NCI-H526 (cell line): Measurements from ENCODE around the gene PCCA.
"Not testable (repeated sequence)": the region's sequence is repeated elsewhere in the genome, so short reads cannot be mapped to it uniquely, and the experiment has no call there.

Experiments
- DNase-seq, 2 experiments: peaks; one replicate each; lab custom pipeline; 2025; lab: John Stamatoyannopoulos, UW

PCCA gene

GRCh38 chr13:100508996-100509395 lies 420.1 kb downstream of the PCCA start:
- no peak for DNase-seq

- DNase-seq: no peak
Measured at GRCh38 chr13:100510208-100510957, 421.5 kb downstream of the PCCA start.

GRCh38 chr13:100511466-100511865 lies 422.6 kb downstream of the PCCA start:
- DNase-seq: no peak

GRCh38 chr13:100512422-100512821 lies 423.5 kb downstream of the PCCA start:
- DNase-seq: no peak

GRCh38 chr13:100513171-100513570 lies 424.3 kb downstream of the PCCA start:
- no peak for DNase-seq

- DNase-seq: no peak
Measured at GRCh38 chr13:100513987-100514670, 425.2 kb downstream of the PCCA start.

- peak; percentile 17 to 87 for DNase-seq
Measured at GRCh38 chr13:100514788-100515409, 426.0 kb downstream of the PCCA start.

GRCh38 chr13:100515410-100515800 lies 426.5 kb downstream of the PCCA start:
- DNase-seq: no peak

GRCh38 chr13:100517135-100517534 lies 428.2 kb downstream of the PCCA start:
- DNase-seq: no peak

- DNase-seq: no peak
Measured at GRCh38 chr13:100517728-100518127, 428.8 kb downstream of the PCCA start.

- DNase-seq: no peak
Measured at GRCh38 chr13:100518394-100519062, 429.6 kb downstream of the PCCA start.

GRCh38 chr13:100519626-100520025 lies 430.7 kb downstream of the PCCA start:
- no peak for DNase-seq

- DNase-seq: no peak
Measured at GRCh38 chr13:100520936-100521850, 432.3 kb downstream of the PCCA start.

GRCh38 chr13:100521851-100522617 lies 433.1 kb downstream of the PCCA start:
- no peak for DNase-seq

- no peak for DNase-seq
Measured at GRCh38 chr13:100522618-100523309, 433.9 kb downstream of the PCCA start.

- DNase-seq: no peak
Measured at GRCh38 chr13:100523411-100523810, 434.5 kb downstream of the PCCA start.

- no peak for DNase-seq
Measured at GRCh38 chr13:100523981-100524386, 435.1 kb downstream of the PCCA start.

- not testable (repeated sequence) for DNase-seq
Measured at GRCh38 chr13:100524688-100525087, 435.8 kb downstream of the PCCA start.

GRCh38 chr13:100525453-100526317 lies 436.8 kb downstream of the PCCA start:
- no peak for DNase-seq
